Ovary (tissue), 3 donors: ENCODE results near the gene RPS21.

Experiments used
- CTCF ChIP-seq, 3 donors: fragments of 450-650 bp in 2 of 3; fragments of 200-600 bp in 1 of 3; IDR thresholded peaks; one replicate each; pipeline versions ENCODE4 v1.5.1 to v1.8.0; 2016 to 2022; ENCODE audit warnings: antibody characterized with exemption in 3 of 3, mild to moderate bottlenecking in 1 of 3
- EP300 ChIP-seq: sonication (generic); formaldehyde crosslinking; IDR thresholded peaks from one replicate; pipeline ENCODE4 v1.6.1; 2017; ENCODE audit warnings: antibody characterized with exemption
- POLR2A ChIP-seq: fragments of 450-650 bp; IDR thresholded peaks from one replicate; pipeline ENCODE4 v1.6.1; 2017; ENCODE audit warnings: antibody characterized with exemption, mild to moderate bottlenecking, moderate library complexity
- donor health status: DM: no; HTN: no; CAD: no.

- TF ChIP-seq CTCF (IDR thresholded peaks at IDR 0.05) (no peak), POLR2A (no peak), EP300 (no peak)
Observed at GRCh38 chr20:62419759-62420158, 32.9 kb downstream of the RPS21 start.
